ENCODE results near the gene MAX. TPM values are rescaled to one million over a fixed set of nuclear protein-coding genes. Genes with fewer than 3 reads are reported as not detected.

The MAX gene
- total RNA-seq: 74.2 and 87.1 TPM in 2 replicates

GRCh38 chr14:65102441-65103149, at the start of gene MAX:
MAX (minus strand) TSS chr14:65102517; CDS start chr14:65102339, 178 bp downstream.

Small RNAs within 50 kb of the gene (small RNA-seq; reads per million reads assigned to genes)
- 0.17 reads per million for gene MIR4706
- 7.1 reads per million, percentile 93 among the genes with 10 or more reads in this experiment for gene RNU2-14P

Other genes with a start within 250 kb of the MAX start
- 0.39 and 0.98 TPM in 2 replicates for gene SPTB, start 222.6 kb downstream of the MAX start, total RNA-seq
- 36.3 and 46.7 TPM in 2 replicates for gene CHURC1, start 188.1 kb downstream of the MAX start, total RNA-seq
- gene GPX2, start 159.8 kb downstream of the MAX start, total RNA-seq: not detected in 2 replicates
- gene RAB15, start 130.2 kb downstream of the MAX start, total RNA-seq: 4.9 and 14.1 TPM in 2 replicates
- gene FNTB, start 115.6 kb downstream of the MAX start, total RNA-seq: 15.3 and 19.3 TPM in 2 replicates